Hepatocyte (in vitro differentiated cells): ENCODE results near the gene AAK1. TPM values are rescaled to one million over a fixed set of nuclear protein-coding genes. Genes with fewer than 3 reads are reported as not detected.

Source experiments
- DNase-seq: peaks from one replicate; pipeline ENCODE4 v3.0.0-alpha.2; 2016; ENCODE audit warnings: low spot score
- H2AFZ ChIP-seq: fragments of 200-600 bp; sonication (generic); 2 replicates; pipeline ENCODE4 v1.6.0; 2016; ENCODE audit warnings: antibody characterized with exemption, mild to moderate bottlenecking
- H3K27ac ChIP-seq: fragments of 200-600 bp; sonication (generic); 2 replicates; pipeline ENCODE4 v1.5.1; 2016; ENCODE audit warnings: mild to moderate bottlenecking
- H3K27me3 ChIP-seq: fragments of 200-600 bp; sonication (generic); 2 replicates; pipeline ENCODE4 v1.6.1; 2016
- H3K36me3 ChIP-seq: fragments of 200-600 bp; sonication (generic); replicated peaks from 2 replicates; pipeline ENCODE4 v1.5.1; 2016; ENCODE audit warnings: low read depth; ENCODE audit not compliant: insufficient read depth
- H3K4me1 ChIP-seq: fragments of 200-600 bp; sonication (generic); 2 replicates; pipeline ENCODE4 v1.5.1; 2016; ENCODE audit warnings: mild to moderate bottlenecking, moderate library complexity; ENCODE audit not compliant: insufficient read depth
- H3K4me2 ChIP-seq: fragments of 200-600 bp; sonication (generic); 2 replicates; pipeline ENCODE4 v1.6.0; 2016
- H3K4me3 ChIP-seq: fragments of 200-600 bp; sonication (generic); 2 replicates; pipeline ENCODE4 v1.5.1; 2016; ENCODE audit warnings: mild to moderate bottlenecking
- H3K79me2 ChIP-seq: fragments of 200-600 bp; sonication (generic); 2 replicates; pipeline ENCODE4 v1.6.0; 2017; ENCODE audit warnings: mild to moderate bottlenecking
- H3K9me2 ChIP-seq: fragments of 200-600 bp; sonication (generic); replicated peaks from 2 replicates; pipeline ENCODE4 v1.6.0; 2017; ENCODE audit warnings: mild to moderate bottlenecking; ENCODE audit not compliant: insufficient read depth
- H3K9me3 ChIP-seq: fragments of 200-600 bp; sonication (generic); 2 replicates; pipeline ENCODE4 v1.5.1; 2016; ENCODE audit warnings: low read depth, mild to moderate bottlenecking
- H4K20me1 ChIP-seq: fragments of 200-600 bp; sonication (generic); 2 replicates; pipeline ENCODE4 v1.6.0; 2016; ENCODE audit warnings: mild to moderate bottlenecking; ENCODE audit not compliant: insufficient read depth, poor library complexity, severe bottlenecking
- EZH2 ChIP-seq: fragments of 200-600 bp; sonication (generic); IDR thresholded peaks from 2 replicates; pipeline ENCODE4 v1.6.1; 2016; ENCODE audit warnings: antibody characterized with exemption, mild to moderate bottlenecking, borderline replicate concordance
- EZH2phosphoT487 ChIP-seq: fragments of 200-600 bp; sonication (generic); IDR thresholded peaks from one replicate; pipeline ENCODE4 v1.6.1; 2018; ENCODE audit warnings: antibody characterized with exemption, mild to moderate bottlenecking, low read depth, moderate library complexity; ENCODE audit not compliant: unreplicated experiment, severe bottlenecking
- WGBS: methylation state at CpG from one replicate; pipeline ENCODE4 v1.1.6; 2016; ENCODE audit warnings: low lambda C conversion rate; ENCODE audit errors: missing lambda C conversion rate; 5-methylcytosine and 5-hydroxymethylcytosine counted together
- polyA plus RNA-seq: library from polyadenylated mRNA; unstranded; fragments of >200 nt; fragmentation: Nextera tagmentation; extraction: Ambion mirVana; gene quantifications from 2 replicates; pipeline ENCODE4 v1.2.1, GENCODE V29; 2016
- total RNA-seq: library from RNA; depleted of rRNA; stranded (reverse); fragments of >200 nt; gene quantifications from 2 replicates; pipeline ENCODE4 v1.2.3, GENCODE V29; 2014
- TF ChIP-seq, protein P1 (sequence below): fragments of 200-600 bp; sonication (generic); IDR thresholded peaks from 2 replicates; pipeline ENCODE4 v1.5.1; 2016; ENCODE audit warnings: antibody characterized with exemption, mild to moderate bottlenecking; ENCODE audit not compliant: poor library complexity

The AAK1 gene
- total and polyA plus RNA-seq, 2 experiments from 2014 or later, result 30.1 to 30.8 TPM

DNA sequence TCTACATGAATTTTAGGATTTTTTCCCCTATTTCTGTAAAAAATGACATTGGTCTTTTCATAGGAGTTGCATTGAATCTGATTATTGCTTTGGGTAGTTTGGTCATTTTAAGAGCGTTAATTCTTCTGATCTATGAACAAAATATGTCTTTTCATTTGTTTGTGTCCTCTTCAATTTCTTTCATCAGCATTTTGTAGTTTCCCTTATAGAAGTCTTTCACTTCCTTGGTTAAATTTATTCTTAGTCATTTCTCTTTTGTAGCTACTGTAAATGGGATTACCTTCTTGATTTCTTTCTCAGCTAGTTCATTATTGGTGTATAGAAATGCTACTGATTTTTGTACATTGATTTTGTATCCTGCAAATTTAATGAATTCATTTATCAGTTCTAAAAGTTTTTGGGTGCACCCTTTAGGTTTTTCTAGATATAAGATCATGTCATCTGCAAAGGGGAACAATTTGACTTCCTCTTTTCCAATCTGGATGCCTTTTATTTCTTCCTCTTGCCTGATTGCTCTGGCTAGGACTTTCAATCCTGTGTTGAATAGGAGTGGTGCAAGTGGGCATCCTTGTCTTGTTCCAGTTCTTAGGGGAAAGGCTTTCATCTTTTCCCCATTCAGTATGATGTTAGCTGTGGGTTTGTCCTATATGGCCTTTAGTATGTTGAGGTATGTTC lies 36.6 kb upstream of the AAK1 start:
- no peak for DNase-seq
- Histone ChIP-seq H3K27ac (no peak overlapping the region), H3K4me2 (no peak overlapping the region), H4K20me1 (no peaks in the 10 kb centered on the region), H3K4me1 (peaks cover 15% of the 10 kb centered on the region), H3K79me2 (no peaks in the 10 kb centered on the region), H3K4me3 (no peak overlapping the region), H3K36me3 (no peaks in the 10 kb centered on the region), H3K9me3 (no peaks in the 10 kb centered on the region), H3K27me3 (no peaks in the 10 kb centered on the region), H3K9me2 (no peaks in the 10 kb centered on the region), H2AFZ (no peak overlapping the region)
- WGBS, result 100% methylated on average over 1 of the region's 1 CpG
- TF ChIP-seq EZH2phosphoT487 (no peak), EZH2 (no peak)
- TF ChIP-seq, protein P1, sequence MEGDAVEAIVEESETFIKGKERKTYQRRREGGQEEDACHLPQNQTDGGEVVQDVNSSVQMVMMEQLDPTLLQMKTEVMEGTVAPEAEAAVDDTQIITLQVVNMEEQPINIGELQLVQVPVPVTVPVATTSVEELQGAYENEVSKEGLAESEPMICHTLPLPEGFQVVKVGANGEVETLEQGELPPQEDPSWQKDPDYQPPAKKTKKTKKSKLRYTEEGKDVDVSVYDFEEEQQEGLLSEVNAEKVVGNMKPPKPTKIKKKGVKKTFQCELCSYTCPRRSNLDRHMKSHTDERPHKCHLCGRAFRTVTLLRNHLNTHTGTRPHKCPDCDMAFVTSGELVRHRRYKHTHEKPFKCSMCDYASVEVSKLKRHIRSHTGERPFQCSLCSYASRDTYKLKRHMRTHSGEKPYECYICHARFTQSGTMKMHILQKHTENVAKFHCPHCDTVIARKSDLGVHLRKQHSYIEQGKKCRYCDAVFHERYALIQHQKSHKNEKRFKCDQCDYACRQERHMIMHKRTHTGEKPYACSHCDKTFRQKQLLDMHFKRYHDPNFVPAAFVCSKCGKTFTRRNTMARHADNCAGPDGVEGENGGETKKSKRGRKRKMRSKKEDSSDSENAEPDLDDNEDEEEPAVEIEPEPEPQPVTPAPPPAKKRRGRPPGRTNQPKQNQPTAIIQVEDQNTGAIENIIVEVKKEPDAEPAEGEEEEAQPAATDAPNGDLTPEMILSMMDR, result no peak

DNA sequence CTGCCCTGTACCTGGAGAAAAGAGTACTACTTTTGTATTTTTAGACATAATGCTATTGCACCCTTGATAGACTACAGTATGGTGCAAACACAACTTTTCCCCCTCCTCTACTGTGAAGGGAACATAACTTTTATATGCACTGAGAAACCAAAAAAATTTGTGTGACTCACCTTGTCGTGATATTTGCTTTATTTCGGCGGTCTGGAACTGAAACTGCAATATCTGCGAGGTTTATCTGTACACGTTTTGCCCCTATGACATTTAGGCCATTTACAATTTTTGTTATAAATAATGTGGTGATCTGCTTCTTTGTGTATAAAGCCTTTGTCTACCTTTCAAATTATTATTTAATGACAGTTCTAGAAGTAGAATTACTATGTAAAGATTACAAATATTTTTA lies 34.4 kb upstream of the AAK1 start:
- DNase-seq, result no peak
- H3K27me3 ChIP-seq, result no peaks in the 10 kb centered on the region
- no peaks in the 10 kb centered on the region for H4K20me1 ChIP-seq
- H3K4me3 ChIP-seq, result no peak overlapping the region
- H2AFZ ChIP-seq, result no peak overlapping the region
- no peaks in the 10 kb centered on the region for H3K79me2 ChIP-seq
- WGBS, result 92% methylated on average over 5 of the region's 5 CpGs
- H3K36me3 ChIP-seq, result no peaks in the 10 kb centered on the region
- no peak overlapping the region for H3K27ac ChIP-seq
- H3K4me1 ChIP-seq, result peaks cover 12% of the 10 kb centered on the region
- TF ChIP-seq EZH2phosphoT487 (no peak), EZH2 (no peak)
- TF ChIP-seq, protein P1, result no peak
- no peak overlapping the region for H3K4me2 ChIP-seq
- H3K9me2 ChIP-seq, result no peaks in the 10 kb centered on the region
- no peaks in the 10 kb centered on the region for H3K9me3 ChIP-seq

DNA sequence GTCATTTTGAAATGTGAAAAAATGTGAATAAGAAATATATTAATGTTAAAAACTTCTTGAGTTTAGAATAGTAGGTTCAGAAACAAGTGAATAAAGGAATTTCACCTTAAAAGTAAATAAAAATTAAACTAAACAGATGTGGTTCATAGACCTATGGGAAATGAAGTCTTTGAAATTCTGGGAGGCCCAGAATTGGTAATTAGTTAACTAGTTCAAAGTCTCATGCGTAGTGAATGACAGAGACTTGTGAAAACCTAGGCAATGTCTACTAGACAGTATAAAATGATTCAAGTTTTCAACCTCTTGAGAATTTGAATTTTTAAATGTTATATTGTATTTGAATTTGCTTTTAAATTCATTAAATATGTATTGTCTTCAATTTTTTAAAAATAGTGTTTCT lies 32.6 kb upstream of the AAK1 start:
- Histone ChIP-seq H3K36me3 (no peaks in the 10 kb centered on the region), H2AFZ (no peak overlapping the region), H4K20me1 (no peaks in the 10 kb centered on the region), H3K9me2 (no peaks in the 10 kb centered on the region), H3K79me2 (no peaks in the 10 kb centered on the region), H3K27ac (peak overlapping the region; percentile 72), H3K27me3 (no peaks in the 10 kb centered on the region), H3K9me3 (no peaks in the 10 kb centered on the region), H3K4me3 (no peak overlapping the region), H3K4me1 (peaks cover 7% of the 10 kb centered on the region), H3K4me2 (no peak overlapping the region)
- TF ChIP-seq, protein P1, result no peak
- TF ChIP-seq EZH2, result no peak
- DNase-seq, result no peak
- WGBS, result 79% methylated on average over 1 of the region's 1 CpG
